Smooth muscle cell of the umbilical artery (primary cell): ENCODE data around the gene TRIM49B. TPM values are rescaled to one million over a fixed set of nuclear protein-coding genes. Genes with fewer than 3 reads are reported as not detected.

ENCODE experiments used
- total RNA-seq: library from RNA; depleted of rRNA; stranded (reverse); fragments of >200 nt; gene quantifications from 2 replicates; pipeline ENCODE4 v1.2.3, GENCODE V29; 2014

TRIM49B gene, protein sequence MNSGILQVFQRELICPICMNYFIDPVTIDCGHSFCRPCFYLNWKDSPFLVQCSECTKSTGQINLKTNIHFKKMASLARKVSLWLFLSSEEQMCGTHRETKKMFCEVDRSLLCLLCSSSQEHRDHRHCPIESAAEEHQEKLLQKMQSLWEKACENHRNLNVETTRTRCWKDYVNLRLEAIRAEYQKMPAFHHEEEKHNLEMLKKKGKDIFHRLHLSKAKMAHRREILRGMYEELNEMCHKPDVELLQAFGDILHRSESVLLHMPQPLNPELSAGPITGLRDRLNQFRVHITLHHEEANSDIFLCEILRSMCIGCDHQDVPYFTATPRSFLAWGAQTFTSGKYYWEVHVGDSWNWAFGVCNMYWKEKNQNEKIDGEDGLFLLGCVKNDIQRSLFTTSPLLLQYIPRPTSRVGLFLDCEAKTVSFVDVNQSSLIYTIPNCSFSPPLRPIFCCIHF
- total RNA-seq = not detected in 2 replicates

DNA sequence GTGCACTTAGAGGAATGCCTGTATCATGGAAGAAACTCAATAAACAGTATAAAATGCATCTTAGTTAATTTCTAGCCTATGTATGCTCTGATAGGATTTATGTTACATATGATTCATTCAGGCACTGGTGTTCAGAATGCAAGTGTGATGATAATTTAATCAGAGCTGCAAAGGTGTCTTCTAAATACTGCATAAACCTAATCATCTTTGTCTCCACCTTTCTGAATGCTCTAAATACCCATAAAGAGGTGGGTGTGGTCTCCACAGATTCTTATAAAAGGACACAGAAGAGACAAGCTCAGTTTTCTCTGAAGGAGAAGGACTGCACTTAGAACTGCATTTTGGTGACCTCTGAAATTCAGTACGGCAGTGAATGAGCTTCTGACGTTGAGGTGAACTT, at the start of gene TRIM49B:
TRIM49B (plus strand) TSS at position 301 of the 400 bp plus-strand sequence. CDS start 2,777 bp downstream, outside the sequence.

DNA sequence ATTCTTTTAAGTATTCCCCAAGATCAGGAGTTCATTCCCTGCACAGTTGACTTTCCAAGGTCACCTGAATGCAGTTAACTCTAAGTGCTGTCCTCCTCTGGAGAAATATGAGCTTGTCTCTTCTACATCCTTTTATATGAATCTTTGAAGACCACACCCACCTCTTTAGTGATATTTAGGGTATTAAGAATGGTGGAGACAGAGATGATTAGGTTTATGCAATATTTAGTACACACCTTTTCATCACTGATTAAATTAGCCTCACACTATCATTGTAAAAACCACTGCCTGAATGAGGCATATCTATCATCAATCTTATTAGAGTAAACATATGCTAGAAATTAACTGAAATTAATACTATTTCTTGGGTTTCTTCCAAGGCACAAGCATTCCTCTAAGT, 44.8 kb upstream of the TRIM49B start, which contains the start of gene TRIM51G:
TRIM51G (minus strand) TSS at position 101 of the 400 bp plus-strand sequence. CDS start 2,190 bp downstream, outside the sequence.

DNA sequence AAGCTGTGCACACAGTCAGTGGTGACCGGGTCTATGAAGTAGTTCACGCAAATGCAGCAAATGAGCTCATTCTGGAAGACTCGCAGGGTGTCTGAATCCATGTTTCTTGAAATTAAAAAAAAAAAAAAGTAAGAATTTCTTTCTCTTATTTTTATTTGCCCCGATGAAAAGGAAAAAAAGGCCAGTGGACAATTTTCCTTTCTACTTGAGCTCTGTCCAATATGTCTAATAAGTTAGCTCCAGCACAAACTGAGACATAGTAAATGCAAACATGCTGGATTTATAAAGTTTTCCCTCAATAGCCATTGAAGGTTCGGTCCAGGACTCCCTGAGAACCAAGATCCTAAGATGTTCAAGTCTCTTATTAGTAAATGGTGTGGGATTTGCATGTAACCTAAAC, 30.4 kb downstream of the TRIM49B start, which contains the start of gene TRIM64C:
TRIM64C (minus strand) TSS at position 101 of the 400 bp plus-strand sequence; CDS start at position 101, 0 bp downstream.

Other genes with a start within 250 kb of the TRIM49B start
- not detected in 2 replicates for gene TRIM51G, start 44.9 kb upstream of the TRIM49B start, total RNA-seq
- not detected in 2 replicates for gene TRIM64C, start 30.3 kb downstream of the TRIM49B start, total RNA-seq
- not detected in 2 replicates for gene FOLH1, start 179.8 kb downstream of the TRIM49B start, total RNA-seq